CD4-positive, alpha-beta memory T cell (primary cell): ENCODE results near the gene INTS13. TPM values are rescaled to one million over a fixed set of nuclear protein-coding genes. Genes with fewer than 3 reads are reported as not detected.

Experiments
- CTCF ChIA-PET: fragments of 350-600 bp; sonication (Branson Sonifier 250); formaldehyde crosslinking; loops from one replicate; lab custom pipeline; 2021; ENCODE audit warnings: inconsistent platforms; ENCODE audit not compliant: partially characterized antibody; lab: Charles Lee
- POLR2A ChIA-PET: fragments of 350-600 bp; sonication (Branson Sonifier 250); formaldehyde crosslinking; loops from one replicate; lab custom pipeline; 2021; ENCODE audit not compliant: partially characterized antibody; lab: Charles Lee
- DNase-seq, 5 donors: peaks; one replicate each; pipeline versions ENCODE4 v3.0.0 to v3.0.0-alpha.2; 2020 to 2022; ENCODE audit warnings: mixed read lengths in 1 of 5
- H3K27ac ChIP-seq: one replicate; pipeline ENCODE4 v1.7.0; 2013; ENCODE audit warnings: low read depth, low read length
- H3K27me3 ChIP-seq: 2 replicates; pipeline ENCODE4 v1.7.0; 2013; ENCODE audit warnings: mild to moderate bottlenecking, low read length, moderate library complexity; ENCODE audit not compliant: insufficient read depth
- H3K36me3 ChIP-seq: 2 replicates; pipeline ENCODE4 v1.7.0; 2013; ENCODE audit warnings: mild to moderate bottlenecking, low read length, moderate library complexity; ENCODE audit not compliant: insufficient read depth
- H3K4me1 ChIP-seq: 2 replicates; pipeline ENCODE4 v1.7.0; 2013; ENCODE audit warnings: mild to moderate bottlenecking, low read length, moderate library complexity; ENCODE audit not compliant: insufficient read depth
- H3K4me3 ChIP-seq, 2 donors: one replicate each; pipeline ENCODE4 v1.7.0; 2013; ENCODE audit warnings: low read length in 2 of 2, mild to moderate bottlenecking in 1 of 2
- H3K9me3 ChIP-seq, 2 donors: one replicate each; pipeline ENCODE4 v1.7.0; 2013; ENCODE audit warnings: low read length in 2 of 2, control low read depth in 1 of 2; ENCODE audit not compliant: control insufficient read depth in 1 of 2
- H3K27ac Mint-ChIP-seq, 7 donors: one replicate each; pipeline ENCODE4 v1.8.0; 2020 to 2021; ENCODE audit warnings: mixed read lengths in 7 of 7, mild to moderate bottlenecking in 6 of 7, inconsistent platforms in 3 of 7, moderate library complexity in 3 of 7
- H3K27me3 Mint-ChIP-seq, 2 donors: one replicate each; pipeline ENCODE4 v1.8.0; 2020 to 2021; ENCODE audit warnings: mixed read lengths in 2 of 2
- H3K36me3 Mint-ChIP-seq, 2 donors: one replicate each; pipeline ENCODE4 v1.8.0; 2020 to 2021; ENCODE audit warnings: mixed read lengths in 2 of 2, inconsistent platforms in 1 of 2, mild to moderate bottlenecking in 1 of 2
- H3K4me1 Mint-ChIP-seq, 4 donors: one replicate each; pipeline ENCODE4 v1.8.0; 2020 to 2021; ENCODE audit warnings: mixed read lengths in 4 of 4, mild to moderate bottlenecking in 1 of 4
- H3K4me3 Mint-ChIP-seq, 8 donors: one replicate each; pipeline ENCODE4 v1.8.0; 2020 to 2021; ENCODE audit warnings: mixed read lengths in 8 of 8, mild to moderate bottlenecking in 7 of 8, moderate library complexity in 6 of 8, inconsistent platforms in 3 of 8
- H3K9me3 Mint-ChIP-seq, 8 donors: one replicate each; pipeline ENCODE4 v1.8.0; 2020 to 2021; ENCODE audit warnings: mixed read lengths in 8 of 8, mild to moderate bottlenecking in 5 of 8, inconsistent platforms in 3 of 8, moderate library complexity in 1 of 8
- intact Hi-C: fragments of 100-400 bp; cut with micrococcal nuclease; formaldehyde crosslinking; loops from one replicate; pipeline ENCODE4 v1.15.1; 2023
- polyA plus RNA-seq, 2 donors: library from polyadenylated mRNA; unstranded; fragments of 300-500 nt; fragmentation: Illumina TruSeq; gene quantifications; one replicate each; pipeline ENCODE4 v1.2.3, GENCODE V29; 2021
- total RNA-seq, 2 experiments: library from RNA; stranded (reverse); gene quantifications; one replicate each; pipeline ENCODE4 v1.2.3, GENCODE V29; 2021

The INTS13 gene
- total and polyA plus RNA-seq, 4 experiments from 2014 or later, result 20.6 to 28.7 (median 24.6) TPM

- Mint-ChIP-seq H3K27ac (no peak overlapping the region), H3K4me3 (no peak overlapping the region), H3K36me3 (no peaks in the 10 kb centered on the region), H3K4me1 (no peaks in the 10 kb centered on the region), H3K9me3 (no peaks in the 10 kb centered on the region), H3K27me3 (no peaks in the 10 kb centered on the region)
- H3K27me3 ChIP-seq, result no peaks in the 10 kb centered on the region
- ChIA-PET CTCF (interaction anchor here (1.1 kb wide), 1 partner anchor 36 kb away, joined by 3 read pairs; no protein-coding TSS in a partner anchor), POLR2A (no interaction called here)
- no peak overlapping the region for H3K27ac ChIP-seq
- H3K4me1 ChIP-seq, result no peaks in the 10 kb centered on the region
- intact Hi-C loops, result no loop called here
- no peak overlapping the region for H3K4me3 ChIP-seq
- DNase-seq, result no peak
- H3K36me3 ChIP-seq, result no peaks in the 10 kb centered on the region
- H3K9me3 ChIP-seq, result no peaks in the 10 kb centered on the region
Observed at GRCh38 chr12:26891704-26892103, 46.1 kb downstream of the INTS13 start.

GRCh38 chr12:26890784-26891183 is 47.0 kb downstream of the INTS13 start:
- intact Hi-C loops, result no loop called here
- Histone ChIP-seq H3K4me3 (no peak overlapping the region), H3K27me3 (no peaks in the 10 kb centered on the region), H3K27ac (no peak overlapping the region), H3K9me3 (no peaks in the 10 kb centered on the region), H3K4me1 (no peaks in the 10 kb centered on the region), H3K36me3 (no peaks in the 10 kb centered on the region)
- H3K27ac Mint-ChIP-seq, result no peak overlapping the region
- ChIA-PET CTCF (interaction anchor here (0.8 to 1.5 kb wide), 4 partner anchors 14 to 415 kb away, joined by 3 to 7 read pairs (median 3); no protein-coding TSS in a partner anchor), POLR2A (no interaction called here)
- no peaks in the 10 kb centered on the region for H3K9me3 Mint-ChIP-seq
- DNase-seq, result no peak
- H3K4me3 Mint-ChIP-seq, result no peak overlapping the region
- H3K36me3 Mint-ChIP-seq, result no peaks in the 10 kb centered on the region
- H3K4me1 Mint-ChIP-seq, result no peaks in the 10 kb centered on the region
- no peaks in the 10 kb centered on the region for H3K27me3 Mint-ChIP-seq

GRCh38 chr12:26884765-26885576 is 52.8 kb downstream of the INTS13 start:
- peaks cover 4% of the 10 kb centered on the region for H3K4me1 ChIP-seq
- H3K27ac Mint-ChIP-seq, result peak overlapping the region in 3 of 7 donors; percentile 42 to 60 (median 53)
- ChIA-PET POLR2A (interaction anchor here (0.6 to 1.1 kb wide), 3 partner anchors 129 to 138 kb away, joined by 3 read pairs; partner anchors contain the start of genes MED21 and TM7SF3), CTCF (interaction anchor here (0.6 to 2.9 kb wide), 61 partner anchors 8 to 794 kb away, joined by 3 to 28 read pairs (median 4); partner anchors contain the start of genes ITPR2, MED21 and TM7SF3)
- no peaks in the 10 kb centered on the region for H3K36me3 ChIP-seq
- no peaks in the 10 kb centered on the region for H3K27me3 ChIP-seq
- H3K27ac ChIP-seq, result no peak overlapping the region
- peak overlapping the region; percentile 40 to 80 (median 67) for H3K4me3 Mint-ChIP-seq
- H3K9me3 Mint-ChIP-seq, result peaks cover 0 to 6% (median 2%) of the 10 kb centered on the region in 8 donors
- no peaks in the 10 kb centered on the region for H3K36me3 Mint-ChIP-seq
- H3K9me3 ChIP-seq, result no peaks in the 10 kb centered on the region
- H3K4me1 Mint-ChIP-seq, result peaks cover 5 to 8% (median 7%) of the 10 kb centered on the region in 4 donors
- peaks cover 2 to 3% of the 10 kb centered on the region in 2 donors for H3K27me3 Mint-ChIP-seq
- DNase-seq, result peak; percentile 77 to 82 (median 82)
- H3K4me3 ChIP-seq, result no peak overlapping the region
- intact Hi-C loops, result loop anchor here (1.0 to 2.0 kb wide), 4 partner anchors 32 to 788 kb away; partner anchors contain the start of genes ITPR2 and TM7SF3

- Mint-ChIP-seq H3K27ac (no peak overlapping the region), H3K4me1 (peaks cover 5 to 8% (median 7%) of the 10 kb centered on the region in 4 donors), H3K4me3 (no peak overlapping the region), H3K36me3 (no peaks in the 10 kb centered on the region), H3K9me3 (peaks cover 0 to 6% (median 2%) of the 10 kb centered on the region in 8 donors), H3K27me3 (peaks cover 2 to 3% of the 10 kb centered on the region in 2 donors)
- intact Hi-C loops, result no loop called here
- ChIA-PET CTCF (interaction anchor here (1.1 to 2.1 kb wide), 2 partner anchors 9 to 14 kb away, joined by 3 to 5 read pairs; no protein-coding TSS in a partner anchor), POLR2A (no interaction called here)
- Histone ChIP-seq H3K36me3 (no peaks in the 10 kb centered on the region), H3K27me3 (no peaks in the 10 kb centered on the region), H3K4me1 (peaks cover 4% of the 10 kb centered on the region), H3K9me3 (no peaks in the 10 kb centered on the region), H3K4me3 (no peak overlapping the region), H3K27ac (no peak overlapping the region)
- no peak for DNase-seq
Observed at GRCh38 chr12:26880625-26881024, 57.2 kb downstream of the INTS13 start.

- no peaks in the 10 kb centered on the region for H3K27me3 ChIP-seq
- POLR2A ChIA-PET, result no interaction called here
- Mint-ChIP-seq H3K27ac (no peak overlapping the region), H3K27me3 (peaks cover 0 to 3% of the 10 kb centered on the region in 2 donors), H3K4me3 (no peak overlapping the region), H3K4me1 (peaks cover 0 to 2% (median 0%) of the 10 kb centered on the region in 4 donors), H3K9me3 (peaks cover 0 to 6% (median 2%) of the 10 kb centered on the region in 8 donors), H3K36me3 (no peaks in the 10 kb centered on the region)
- H3K36me3 ChIP-seq, result no peaks in the 10 kb centered on the region
- no peak for DNase-seq
- intact Hi-C loops, result no loop called here
- no peak overlapping the region for H3K27ac ChIP-seq
- no peaks in the 10 kb centered on the region for H3K4me1 ChIP-seq
- CTCF ChIA-PET, result interaction anchor here (0.7 to 1.4 kb wide), 3 partner anchors 13 to 427 kb away, joined by 3 to 4 read pairs (median 3); no protein-coding TSS in a partner anchor
- H3K9me3 ChIP-seq, result no peaks in the 10 kb centered on the region
- H3K4me3 ChIP-seq, result no peak overlapping the region
Observed at GRCh38 chr12:26878661-26879119, 59.1 kb downstream of the INTS13 start.

GRCh38 chr12:26874501-26875296 is 63.1 kb downstream of the INTS13 start:
- intact Hi-C loops, result no loop called here
- DNase-seq, result no peak
- Histone ChIP-seq H3K9me3 (no peaks in the 10 kb centered on the region), H3K36me3 (no peaks in the 10 kb centered on the region), H3K4me3 (no peak overlapping the region), H3K27me3 (no peaks in the 10 kb centered on the region), H3K27ac (no peak overlapping the region), H3K4me1 (no peaks in the 10 kb centered on the region)
- POLR2A ChIA-PET, result interaction anchor here (1.2 kb wide), 1 partner anchor 15 kb away, joined by 4 read pairs; no protein-coding TSS in a partner anchor
- peaks cover 0 to 4% (median 0%) of the 10 kb centered on the region in 4 donors for H3K4me1 Mint-ChIP-seq
- H3K9me3 Mint-ChIP-seq, result no peaks in the 10 kb centered on the region
- H3K36me3 Mint-ChIP-seq, result no peaks in the 10 kb centered on the region
- H3K27ac Mint-ChIP-seq, result no peak overlapping the region
- H3K4me3 Mint-ChIP-seq, result no peak overlapping the region
- CTCF ChIA-PET, result interaction anchor here (1.7 to 3.7 kb wide), 2 partner anchors 11 to 41 kb away, joined by 4 to 28 read pairs; partner anchors contain the start of gene ITPR2
- peaks cover 0 to 4% of the 10 kb centered on the region in 2 donors for H3K27me3 Mint-ChIP-seq
